ENCODE measurements around the gene C19orf85. TPM values are rescaled to one million over a fixed set of nuclear protein-coding genes. Genes with fewer than 3 reads are reported as not detected.
"Not testable (repeated sequence)": the region's sequence is repeated elsewhere in the genome, so short reads cannot be mapped to it uniquely, and the experiment has no call there.

Gene C19orf85
- total RNA-seq, 1 donor from 2014 or later, result not detected

GRCh38 chr19:55432241-55432959 lies 32.2 kb downstream of the C19orf85 start:
- H3K27ac ChIP-seq, result no peak overlapping the region
- no peaks in the 10 kb centered on the region for H3K9me3 ChIP-seq
- H3K36me3 ChIP-seq, result no peaks in the 10 kb centered on the region
- no peaks in the 10 kb centered on the region for H3K4me1 ChIP-seq
- intact Hi-C loops (cut with DNase I), result no loop called here
- no peak for DNase-seq (ENCODE audit: extremely low spot score in 2 of 2)
- peaks cover 6% of the 10 kb centered on the region for H3K27me3 ChIP-seq
- no peak overlapping the region for H3K4me3 ChIP-seq
- TF ChIP-seq, protein P1, sequence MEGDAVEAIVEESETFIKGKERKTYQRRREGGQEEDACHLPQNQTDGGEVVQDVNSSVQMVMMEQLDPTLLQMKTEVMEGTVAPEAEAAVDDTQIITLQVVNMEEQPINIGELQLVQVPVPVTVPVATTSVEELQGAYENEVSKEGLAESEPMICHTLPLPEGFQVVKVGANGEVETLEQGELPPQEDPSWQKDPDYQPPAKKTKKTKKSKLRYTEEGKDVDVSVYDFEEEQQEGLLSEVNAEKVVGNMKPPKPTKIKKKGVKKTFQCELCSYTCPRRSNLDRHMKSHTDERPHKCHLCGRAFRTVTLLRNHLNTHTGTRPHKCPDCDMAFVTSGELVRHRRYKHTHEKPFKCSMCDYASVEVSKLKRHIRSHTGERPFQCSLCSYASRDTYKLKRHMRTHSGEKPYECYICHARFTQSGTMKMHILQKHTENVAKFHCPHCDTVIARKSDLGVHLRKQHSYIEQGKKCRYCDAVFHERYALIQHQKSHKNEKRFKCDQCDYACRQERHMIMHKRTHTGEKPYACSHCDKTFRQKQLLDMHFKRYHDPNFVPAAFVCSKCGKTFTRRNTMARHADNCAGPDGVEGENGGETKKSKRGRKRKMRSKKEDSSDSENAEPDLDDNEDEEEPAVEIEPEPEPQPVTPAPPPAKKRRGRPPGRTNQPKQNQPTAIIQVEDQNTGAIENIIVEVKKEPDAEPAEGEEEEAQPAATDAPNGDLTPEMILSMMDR (IDR thresholded peaks at IDR 0.05), result no peak

- intact Hi-C loops (cut with DNase I), result no loop called here
- Histone ChIP-seq H3K9me3 (no peaks in the 10 kb centered on the region), H3K4me1 (no peaks in the 10 kb centered on the region), H3K27ac (no peak overlapping the region), H3K27me3 (peaks cover 6% of the 10 kb centered on the region), H3K36me3 (no peaks in the 10 kb centered on the region), H3K4me3 (no peak overlapping the region)
- no peak for TF ChIP-seq POLR2A (IDR thresholded peaks at IDR 0.05)
- no peak for TF ChIP-seq POLR2AphosphoS5 (IDR thresholded peaks at IDR 0.05; ENCODE audit: insufficient read depth in 1 of 2, low read depth in 1 of 2)
- TF ChIP-seq, protein P1 (IDR thresholded peaks at IDR 0.05), result no peak
- DNase-seq (ENCODE audit: extremely low spot score in 2 of 2), result no peak
Measured at GRCh38 chr19:55431183-55431582, 33.4 kb downstream of the C19orf85 start.

GRCh38 chr19:55426042-55426441 lies 38.5 kb downstream of the C19orf85 start:
- no peaks in the 10 kb centered on the region for H3K9me3 ChIP-seq
- intact Hi-C loops (cut with DNase I), result no loop called here
- no peak for TF ChIP-seq POLR2A (IDR thresholded peaks at IDR 0.05)
- TF ChIP-seq POLR2AphosphoS5 (IDR thresholded peaks at IDR 0.05; ENCODE audit: insufficient read depth in 1 of 2, low read depth in 1 of 2), result no peak
- TF ChIP-seq, protein P1 (IDR thresholded peaks at IDR 0.05), result no peak
- H3K4me3 ChIP-seq, result no peak overlapping the region
- DNase-seq (ENCODE audit: extremely low spot score in 2 of 2), result no peak
- peaks cover 6% of the 10 kb centered on the region for H3K27me3 ChIP-seq
- H3K36me3 ChIP-seq, result no peaks in the 10 kb centered on the region
- no peaks in the 10 kb centered on the region for H3K4me1 ChIP-seq
- no peak overlapping the region for H3K27ac ChIP-seq

DNA sequence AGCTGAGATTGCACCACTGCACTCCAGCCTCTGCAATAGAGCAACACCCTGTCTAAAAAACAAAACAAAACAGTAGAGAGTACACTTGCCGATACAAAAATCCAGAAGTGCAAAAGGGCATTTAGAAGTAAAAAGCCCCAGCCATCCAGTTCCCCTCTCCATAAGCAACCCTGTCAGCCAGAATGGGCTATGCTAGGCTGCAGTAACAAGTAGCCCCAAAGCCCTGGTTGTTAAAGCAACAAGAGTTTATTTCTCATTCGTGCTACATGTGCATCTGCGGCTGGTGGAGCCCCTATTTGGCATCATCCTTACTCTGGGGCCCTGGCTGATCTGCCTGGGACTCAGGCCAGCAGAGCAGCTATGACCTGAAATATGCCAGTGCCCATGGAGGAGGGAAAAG lies 40.0 kb downstream of the C19orf85 start:
- peaks cover 6% of the 10 kb centered on the region for H3K27me3 ChIP-seq
- H3K9me3 ChIP-seq, result no peaks in the 10 kb centered on the region
- H3K27ac ChIP-seq, result no peak overlapping the region
- H3K36me3 ChIP-seq, result no peaks in the 10 kb centered on the region
- H3K4me1 ChIP-seq, result no peaks in the 10 kb centered on the region
- TF ChIP-seq POLR2A (IDR thresholded peaks at IDR 0.05), result no peak
- TF ChIP-seq, protein P1 (IDR thresholded peaks at IDR 0.05), result no peak
- no peak for TF ChIP-seq POLR2AphosphoS5 (IDR thresholded peaks at IDR 0.05; ENCODE audit: insufficient read depth in 1 of 2, low read depth in 1 of 2)
- no peak for DNase-seq (ENCODE audit: extremely low spot score in 2 of 2)
- intact Hi-C loops (cut with DNase I), result no loop called here
- no peak overlapping the region for H3K4me3 ChIP-seq

- no peak for DNase-seq (ENCODE audit: extremely low spot score in 2 of 2)
- intact Hi-C loops (cut with DNase I), result no loop called here
- Histone ChIP-seq H3K27me3 (no peaks in the 10 kb centered on the region), H3K9me3 (no peaks in the 10 kb centered on the region), H3K27ac (no peak overlapping the region), H3K4me1 (no peaks in the 10 kb centered on the region), H3K36me3 (no peaks in the 10 kb centered on the region), H3K4me3 (no peak overlapping the region)
- no peak for TF ChIP-seq POLR2AphosphoS5 (IDR thresholded peaks at IDR 0.05; ENCODE audit: insufficient read depth in 1 of 2, low read depth in 1 of 2)
- TF ChIP-seq, protein P1 (IDR thresholded peaks at IDR 0.05), result no peak
- TF ChIP-seq POLR2A (IDR thresholded peaks at IDR 0.05), result no peak
Measured at GRCh38 chr19:55423225-55424005, 41.1 kb downstream of the C19orf85 start.

- H3K27ac ChIP-seq; H3K9me3 ChIP-seq; intact Hi-C loops (cut with DNase I); DNase-seq (ENCODE audit: extremely low spot score in 2 of 2); H3K4me3 ChIP-seq; H3K27me3 ChIP-seq; H3K4me1 ChIP-seq; H3K36me3 ChIP-seq: not testable (repeated sequence)
Measured at GRCh38 chr19:55421281-55421680, 43.3 kb downstream of the C19orf85 start.
